Sciatic nerve (tissue), 2 donors: Measurements from ENCODE around the gene KRTAP4-11. TPM values are rescaled to one million over a fixed set of nuclear protein-coding genes. Genes with fewer than 3 reads are reported as not detected.
"Not testable (repeated sequence)": the region's sequence is repeated elsewhere in the genome, so short reads cannot be mapped to it uniquely, and the experiment has no call there.

Source experiments
- ATAC-seq: fragments of 200-7000 bp; cut with Tn5 transposase; one replicate; pipeline ENCODE4 v1.9.1; 2020; ENCODE audit warnings: mild to moderate bottlenecking, moderate library complexity
- DNase-seq: peaks from one replicate; pipeline ENCODE4 v3.0.0-alpha.2; 2020; ENCODE audit warnings: low spot score
- intact Hi-C: fragments of 100-400 bp; cut with DNase I; formaldehyde crosslinking; loops from one replicate; pipeline ENCODE4 v1.14.2; 2022
- total RNA-seq: library from RNA; stranded (reverse); fragmentation: NEBNext Ultra II Directional; extraction: Animal tissue kit (Norgen Biotek cat#: 25700); gene quantifications from one replicate; pipeline ENCODE4 v1.2.1, GENCODE V29; 2021
- donor health status: DM: no; HTN: no; CAD: no.
- donor health status: DM: no; HTN: no; CAD: no.

Gene KRTAP4-11
- total RNA-seq, 1 donor from 2014 or later: not detected

DNA sequence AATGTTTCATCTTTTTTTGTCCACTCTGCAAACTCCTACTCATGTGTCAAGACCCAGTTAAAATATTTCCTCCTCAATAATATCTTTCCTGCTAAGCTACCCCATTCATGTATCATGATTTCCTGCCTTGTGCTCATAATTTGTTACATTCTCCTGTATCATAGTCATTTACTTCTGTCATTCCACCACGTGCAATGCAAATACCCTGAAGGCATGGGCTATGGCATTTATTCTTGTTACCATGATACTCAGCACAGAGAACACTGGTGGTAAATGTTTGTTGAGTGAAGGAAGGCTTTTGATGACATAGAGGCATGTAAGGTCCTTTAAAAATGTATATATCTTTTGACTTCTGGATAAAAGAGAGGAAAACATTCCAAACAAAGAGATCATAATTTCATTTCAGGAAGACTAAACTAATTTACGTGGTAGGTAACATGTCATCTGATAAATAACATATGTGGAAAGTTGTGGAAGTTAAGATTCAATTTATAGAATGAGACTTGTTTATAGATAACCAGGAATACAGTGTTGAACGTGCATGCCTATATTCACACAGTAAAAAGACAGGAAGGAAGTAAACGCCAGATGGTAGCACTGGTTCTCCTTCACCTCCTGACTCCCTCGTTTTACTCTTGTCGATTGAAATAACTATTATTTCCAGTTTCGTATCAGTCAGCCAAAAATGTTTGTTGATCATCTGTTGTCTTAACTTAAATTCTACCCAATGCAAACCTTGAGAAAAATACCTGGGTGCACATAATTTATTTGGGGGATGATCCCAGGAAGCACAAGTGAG lies 18.3 kb downstream of the KRTAP4-11 start:
- ATAC-seq, DNase-seq, intact Hi-C loops: not testable (repeated sequence)

DNA sequence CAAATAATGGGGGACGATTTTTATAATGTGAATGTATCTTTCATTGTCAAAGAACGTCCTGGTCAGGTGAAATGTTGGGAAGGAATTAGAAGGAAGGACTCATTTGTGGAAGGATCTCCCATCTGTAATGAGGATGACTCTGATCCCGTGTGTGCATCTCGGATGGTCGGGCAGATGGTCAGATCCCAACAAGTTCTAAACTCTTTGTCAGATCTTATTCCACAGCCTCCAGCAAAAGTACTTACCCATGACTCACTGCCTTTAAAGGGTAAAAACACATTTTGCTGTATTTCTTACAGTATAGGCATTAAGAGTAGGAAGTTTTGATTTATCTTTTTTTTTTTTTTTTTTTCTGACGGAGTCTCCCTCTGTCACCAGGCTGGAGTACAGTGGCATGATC lies 19.7 kb downstream of the KRTAP4-11 start:
- intact Hi-C loops: no loop called here
- DNase-seq (no peak), ATAC-seq (no peak)

DNA sequence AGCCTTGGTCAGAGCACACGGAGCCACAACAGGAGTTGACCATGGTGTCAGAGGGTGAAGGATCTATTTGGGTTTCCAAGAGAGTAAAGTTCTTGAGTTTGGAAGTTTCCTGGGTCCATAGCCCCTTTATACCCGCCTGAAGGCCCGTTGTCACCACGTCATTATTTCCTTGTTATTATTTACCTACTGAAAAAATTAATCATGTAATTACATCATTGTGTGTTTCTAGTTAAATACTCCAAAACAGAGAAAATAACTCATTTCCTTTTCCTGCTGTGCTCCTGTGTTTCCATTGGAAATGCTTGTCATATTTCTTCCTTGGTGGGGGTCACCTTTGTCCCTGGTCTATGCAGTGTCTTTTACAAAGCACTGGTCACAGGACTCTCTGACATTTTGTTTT lies 20.1 kb downstream of the KRTAP4-11 start, which contains the start of gene KRTAP4-8:
KRTAP4-8 (minus strand) TSS at position 101 of the 400 bp plus-strand sequence; CDS start at position 43, 58 bp downstream.
- DNase-seq (no peak), ATAC-seq (no peak)
- intact Hi-C loops: no loop called here

DNA sequence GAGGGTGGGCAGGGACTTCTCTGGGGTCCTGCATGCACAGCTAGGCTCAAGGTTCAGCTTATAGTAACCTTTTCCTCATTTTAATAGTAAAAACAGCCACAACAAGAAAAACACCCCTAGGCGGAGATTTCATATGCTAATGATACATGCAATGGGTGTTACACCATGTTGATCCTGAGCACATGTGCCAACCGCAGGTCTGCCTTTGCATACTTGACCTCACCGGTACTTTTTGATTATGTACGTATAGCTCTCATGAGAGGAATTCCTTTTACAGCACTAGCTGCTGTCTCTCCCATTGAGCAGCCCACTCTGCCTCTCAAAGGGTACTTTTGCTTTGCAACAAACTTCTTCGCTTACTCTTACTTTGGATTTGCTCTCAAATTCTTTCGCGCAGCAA lies 22.1 kb downstream of the KRTAP4-11 start:
- intact Hi-C loops: no loop called here
- ATAC-seq (no peak), DNase-seq (no peak)

DNA sequence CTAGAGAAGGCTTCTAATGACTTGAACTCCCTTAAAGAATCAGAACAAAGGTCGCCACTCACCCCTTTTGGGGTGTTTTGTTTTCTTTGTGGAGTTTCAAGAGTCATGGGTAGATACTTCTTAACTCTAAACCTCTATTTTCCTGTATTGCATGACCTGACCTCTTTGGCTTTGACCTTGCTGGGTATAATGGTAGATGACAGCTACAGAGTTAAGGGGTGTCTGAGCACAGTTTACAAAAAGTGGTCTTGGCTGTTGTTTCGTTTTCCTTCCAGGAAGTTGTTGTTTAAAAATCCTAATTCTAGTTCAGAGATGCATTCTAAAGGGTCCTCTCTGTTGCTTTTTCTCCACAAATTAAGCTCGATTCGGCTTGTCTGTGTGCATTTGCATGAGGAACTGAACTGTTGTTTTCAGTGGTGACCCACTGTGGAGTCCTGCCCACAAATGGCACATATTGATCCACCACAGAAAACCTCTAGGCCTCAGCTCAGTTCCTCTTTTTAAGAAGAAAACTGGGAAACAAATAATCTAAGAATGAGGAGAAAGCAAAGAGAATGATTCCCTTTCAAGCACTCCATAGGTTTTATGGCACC lies 29.3 kb downstream of the KRTAP4-11 start:
- DNase-seq, intact Hi-C loops, ATAC-seq: not testable (repeated sequence)

DNA sequence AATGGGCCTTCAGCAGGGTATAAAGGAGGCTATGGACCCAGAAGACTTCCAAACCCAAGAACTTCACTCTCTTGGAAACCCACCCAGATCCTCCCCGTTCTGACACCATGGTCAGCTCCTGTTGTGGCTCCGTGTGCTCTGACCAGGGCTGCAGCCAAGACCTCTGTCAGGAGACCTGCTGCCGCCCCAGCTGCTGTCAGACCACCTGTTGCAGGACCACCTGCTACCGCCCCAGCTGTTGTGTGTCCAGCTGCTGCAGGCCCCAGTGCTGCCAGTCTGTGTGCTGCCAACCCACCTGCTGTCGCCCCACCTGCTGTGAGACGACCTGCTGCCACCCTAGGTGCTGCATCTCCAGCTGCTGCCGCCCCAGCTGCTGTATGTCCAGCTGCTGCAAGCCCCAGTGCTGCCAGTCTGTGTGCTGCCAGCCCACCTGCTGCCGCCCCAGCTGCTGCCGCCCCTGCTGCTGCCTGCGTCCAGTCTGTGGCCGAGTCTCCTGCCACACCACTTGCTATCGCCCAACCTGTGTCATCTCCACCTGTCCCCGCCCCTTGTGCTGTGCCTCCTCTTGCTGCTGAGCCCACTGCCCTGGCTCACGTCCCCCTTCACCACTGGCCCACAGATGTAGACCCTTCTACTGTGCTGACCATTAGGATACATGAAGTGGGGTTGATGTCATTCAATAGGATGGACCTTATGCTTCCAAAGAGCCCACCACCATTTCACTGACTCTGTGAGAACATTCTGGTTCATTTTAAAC lies 33.9 kb downstream of the KRTAP4-11 start, which contains the start of gene KRTAP4-7:
KRTAP4-7 (plus strand) TSS at position 51 of the 757 bp plus-strand sequence; CDS start at position 108, 57 bp downstream.
- ATAC-seq, intact Hi-C loops, DNase-seq: not testable (repeated sequence)

DNA sequence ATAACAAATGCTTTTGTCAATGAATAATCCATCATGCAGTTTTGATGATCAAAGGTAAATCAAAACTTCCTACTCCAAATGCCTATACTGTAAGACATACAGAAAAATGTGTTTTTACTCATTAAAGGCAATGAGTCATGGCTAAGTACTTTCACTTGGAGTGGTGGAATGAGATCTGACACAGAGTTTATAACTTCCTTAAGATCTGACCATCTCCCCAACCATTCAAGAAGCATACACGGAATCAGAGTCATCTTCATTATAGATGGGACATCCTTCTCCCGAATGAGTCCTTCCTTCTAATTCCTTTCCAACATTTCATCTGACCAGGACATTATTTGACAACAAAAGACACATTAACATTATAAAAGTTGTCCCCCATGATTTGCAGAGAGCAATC lies 34.7 kb downstream of the KRTAP4-11 start:
- intact Hi-C loops, ATAC-seq, DNase-seq: not testable (repeated sequence)

DNA sequence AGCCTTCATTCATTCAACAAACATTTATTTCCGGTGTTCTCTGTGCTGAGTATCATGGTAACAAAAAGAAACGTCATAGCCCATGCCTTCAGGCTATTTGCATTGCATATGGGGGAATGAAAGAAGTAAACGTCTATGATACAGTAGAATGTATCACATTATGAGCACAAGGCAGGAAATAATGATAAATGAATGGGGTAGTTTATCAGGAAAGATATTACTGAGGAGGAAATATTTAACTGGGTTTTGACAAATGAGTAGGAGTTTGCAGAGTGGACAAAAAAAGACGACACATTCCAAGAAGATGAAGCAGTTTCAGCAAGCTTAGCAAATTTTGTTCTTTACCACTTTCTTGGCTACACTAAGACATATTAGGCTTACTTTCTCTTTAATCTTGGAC lies 35.5 kb downstream of the KRTAP4-11 start:
- DNase-seq (no peak), ATAC-seq (no peak)
- intact Hi-C loops: no loop called here

DNA sequence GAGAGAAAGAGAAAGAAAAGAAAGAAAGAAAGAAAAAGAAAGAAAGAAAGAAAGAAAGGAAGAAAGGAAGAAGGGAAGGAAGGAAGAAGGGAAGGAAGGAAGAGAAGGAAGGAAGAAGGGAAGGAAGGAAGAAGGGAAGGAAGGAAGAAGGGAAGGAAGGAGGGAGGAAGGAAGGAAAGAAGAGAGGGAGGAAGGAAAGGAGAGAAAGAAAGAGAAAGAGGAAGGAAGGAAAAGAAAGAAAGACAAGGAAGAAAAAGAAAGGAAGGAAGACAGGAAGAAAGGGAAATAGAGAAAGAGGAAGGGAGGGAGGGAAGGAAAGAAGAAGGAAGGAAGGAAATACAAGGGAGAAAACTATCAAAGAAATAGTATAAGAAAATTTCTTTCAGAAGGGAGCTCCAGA lies 41.4 kb downstream of the KRTAP4-11 start:
- intact Hi-C loops: no loop called here
- no peak for DNase-seq
- ATAC-seq: no peak

DNA sequence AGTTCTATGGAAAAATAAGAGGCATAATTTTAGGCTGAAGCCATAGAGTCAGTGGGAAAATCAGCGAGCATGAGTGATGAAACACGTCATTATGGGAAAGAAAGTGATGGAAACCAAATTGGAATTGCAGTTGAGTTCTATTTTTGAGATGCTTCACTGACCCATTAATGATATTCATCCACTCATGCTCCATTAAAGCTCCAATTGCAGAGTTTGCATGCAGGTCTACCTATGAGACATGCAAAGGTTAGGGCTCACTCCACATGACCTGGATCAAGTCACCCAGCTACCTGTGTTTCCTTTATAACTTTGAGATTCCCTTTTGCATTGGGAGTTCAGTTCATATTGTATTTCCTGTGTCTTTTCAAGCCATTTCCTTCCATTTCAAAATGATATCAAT lies 44.5 kb downstream of the KRTAP4-11 start:
- ATAC-seq (no peak), DNase-seq (no peak)
- intact Hi-C loops: no loop called here

DNA sequence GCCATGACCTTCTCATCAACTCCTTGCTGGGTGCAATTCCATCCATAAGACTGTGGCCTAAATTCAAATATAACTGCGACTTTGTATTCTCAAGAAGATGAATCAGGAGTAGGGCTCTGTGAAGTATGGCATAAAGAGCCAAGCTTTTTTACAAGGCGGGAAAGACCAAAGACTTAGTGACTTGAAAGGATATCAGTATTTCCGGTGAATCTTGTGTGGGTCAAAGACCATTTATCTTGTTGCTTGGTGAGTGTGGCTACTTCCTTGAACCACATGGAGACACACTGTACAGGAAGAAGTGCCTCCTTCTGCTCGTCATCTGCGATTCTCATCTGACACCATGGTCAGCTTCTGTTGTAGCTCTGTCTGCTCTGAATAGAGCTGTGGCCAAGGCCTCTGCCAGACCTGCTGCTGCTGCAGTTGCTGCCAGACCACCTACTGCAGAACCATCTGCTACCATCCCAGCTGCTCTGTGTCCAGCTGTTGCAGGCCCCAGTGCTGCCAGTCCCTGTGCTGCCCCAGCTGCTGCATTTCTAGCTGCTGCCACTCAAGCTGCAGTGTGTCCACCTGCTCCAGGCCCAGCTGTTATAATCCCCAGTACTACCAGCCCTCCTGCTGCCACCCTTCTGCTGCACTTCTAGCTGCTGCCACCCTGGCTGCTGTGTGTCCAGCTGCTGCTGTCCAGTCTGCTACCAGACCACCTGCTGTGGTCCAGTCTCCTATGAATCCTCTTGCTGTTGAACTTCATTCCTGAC lies 46.4 kb downstream of the KRTAP4-11 start:
- no peak for ATAC-seq
- intact Hi-C loops: no loop called here
- no peak for DNase-seq

DNA sequence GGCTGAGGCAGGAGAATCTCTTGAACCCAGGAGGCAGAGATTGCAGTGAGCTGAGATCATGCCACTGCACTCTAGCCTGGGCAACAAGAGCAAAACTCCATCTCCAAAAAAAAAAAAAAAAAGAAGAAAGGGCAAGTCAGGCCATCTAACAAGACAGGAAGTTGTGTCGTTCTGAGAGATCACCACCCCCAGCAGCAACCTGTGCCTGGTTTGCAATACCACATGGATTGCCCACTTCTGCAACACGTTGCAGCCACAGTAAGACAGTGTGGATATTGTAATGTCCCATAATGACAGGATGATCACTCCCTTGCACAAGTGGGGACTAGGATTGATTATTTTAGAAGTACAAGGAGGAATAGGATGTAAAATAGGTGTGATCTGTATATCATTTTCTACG lies 49.1 kb downstream of the KRTAP4-11 start:
- intact Hi-C loops: no loop called here
- DNase-seq (no peak), ATAC-seq (no peak)

DNA sequence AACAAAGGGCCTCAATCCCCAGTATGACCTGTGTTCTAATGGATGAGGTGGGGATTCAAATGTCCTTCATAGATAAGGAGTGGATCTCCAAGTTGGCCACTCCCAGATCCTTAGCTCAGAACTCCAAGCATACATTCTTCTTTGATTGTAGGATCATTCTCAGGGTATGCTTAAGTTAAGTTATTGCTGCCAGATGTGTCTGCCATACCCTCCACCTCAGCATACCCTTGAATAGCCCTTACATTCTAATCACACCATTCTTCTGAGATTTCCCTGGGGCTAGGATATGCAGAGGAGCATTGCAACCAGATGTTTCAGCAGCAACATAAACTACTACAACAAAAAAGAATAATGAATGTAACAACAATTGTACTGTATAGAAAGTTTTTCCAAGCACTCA lies 50.9 kb downstream of the KRTAP4-11 start:
- intact Hi-C loops: no loop called here
- no peak for DNase-seq
- no peak for ATAC-seq

Other genes with a start within 250 kb of the KRTAP4-11 start
- gene KRT20, start 233.1 kb downstream of the KRTAP4-11 start, total RNA-seq: not detected
- 0.53 TPM for gene KRT23, start 180.7 kb downstream of the KRTAP4-11 start, total RNA-seq
- gene KRT39, start 151.4 kb downstream of the KRTAP4-11 start, total RNA-seq: not detected
- gene KRT40, start 134.0 kb downstream of the KRTAP4-11 start, total RNA-seq: not detected
- not detected for gene KRTAP3-3, start 124.2 kb downstream of the KRTAP4-11 start, total RNA-seq
- not detected for gene KRTAP3-2, start 118.5 kb downstream of the KRTAP4-11 start, total RNA-seq
- gene KRTAP3-1, start 109.2 kb downstream of the KRTAP4-11 start, total RNA-seq: not detected
- not detected for gene KRTAP1-5, start 91.2 kb downstream of the KRTAP4-11 start, total RNA-seq
- not detected for gene KRTAP1-4, start 88.2 kb downstream of the KRTAP4-11 start, total RNA-seq
- gene KRTAP1-3, start 83.5 kb downstream of the KRTAP4-11 start, total RNA-seq: not detected
- not detected for gene KRTAP1-1, start 76.9 kb downstream of the KRTAP4-11 start, total RNA-seq
- not detected for gene KRTAP2-1, start 71.1 kb downstream of the KRTAP4-11 start, total RNA-seq
- not detected for gene KRTAP2-2, start 63.1 kb downstream of the KRTAP4-11 start, total RNA-seq
- gene KRTAP2-3, start 58.3 kb downstream of the KRTAP4-11 start, total RNA-seq: not detected
- gene KRTAP2-4, start 52.5 kb downstream of the KRTAP4-11 start, total RNA-seq: not detected
- not detected for gene KRTAP4-7, start 34.2 kb downstream of the KRTAP4-11 start, total RNA-seq
- gene KRTAP4-8, start 20.2 kb downstream of the KRTAP4-11 start, total RNA-seq: not detected
- gene KRTAP4-16, start 16.2 kb downstream of the KRTAP4-11 start, total RNA-seq: not detected
- not detected for gene KRTAP4-9, start 13.0 kb downstream of the KRTAP4-11 start, total RNA-seq
- not detected for gene KRTAP4-12, start 5.8 kb upstream of the KRTAP4-11 start, total RNA-seq
- gene KRTAP4-6, start 22.2 kb upstream of the KRTAP4-11 start, total RNA-seq: not detected
- not detected for gene KRTAP4-5, start 31.5 kb upstream of the KRTAP4-11 start, total RNA-seq
- gene KRTAP4-4, start 42.4 kb upstream of the KRTAP4-11 start, total RNA-seq: not detected
- gene KRTAP4-3, start 49.8 kb upstream of the KRTAP4-11 start, total RNA-seq: not detected
- not detected for gene KRTAP4-2, start 59.8 kb upstream of the KRTAP4-11 start, total RNA-seq
- gene KRTAP4-1, start 66.5 kb upstream of the KRTAP4-11 start, total RNA-seq: not detected
- gene KRTAP9-1, start 71.5 kb upstream of the KRTAP4-11 start, total RNA-seq: not detected
- gene KRTAP9-2, start 108.3 kb upstream of the KRTAP4-11 start, total RNA-seq: not detected
- gene KRTAP9-3, start 114.1 kb upstream of the KRTAP4-11 start, total RNA-seq: not detected
- gene KRTAP9-8, start 119.6 kb upstream of the KRTAP4-11 start, total RNA-seq: not detected
- not detected for gene KRTAP9-4, start 131.3 kb upstream of the KRTAP4-11 start, total RNA-seq
- not detected for gene KRTAP9-9, start 137.0 kb upstream of the KRTAP4-11 start, total RNA-seq
- not detected for gene KRTAP9-6, start 147.0 kb upstream of the KRTAP4-11 start, total RNA-seq
- not detected for gene KRTAP9-7, start 157.3 kb upstream of the KRTAP4-11 start, total RNA-seq
- gene KRTAP29-1, start 184.5 kb upstream of the KRTAP4-11 start, total RNA-seq: not detected
- gene KRTAP16-1, start 190.9 kb upstream of the KRTAP4-11 start, total RNA-seq: not detected
- not detected for gene KRTAP17-1, start 197.3 kb upstream of the KRTAP4-11 start, total RNA-seq
- gene KRT33A, start 232.5 kb upstream of the KRTAP4-11 start, total RNA-seq: not detected